ENCODE results near the gene SCARF2. TPM values are rescaled to one million over a fixed set of nuclear protein-coding genes. Genes with fewer than 3 reads are reported as not detected.

SCARF2 gene
- total and polyA plus RNA-seq, 2 of the 8 experiments (the other 6 are each of a cell fraction or from before 2014, with no cell fraction given) = 4.2 to 9.8 TPM

DNA sequence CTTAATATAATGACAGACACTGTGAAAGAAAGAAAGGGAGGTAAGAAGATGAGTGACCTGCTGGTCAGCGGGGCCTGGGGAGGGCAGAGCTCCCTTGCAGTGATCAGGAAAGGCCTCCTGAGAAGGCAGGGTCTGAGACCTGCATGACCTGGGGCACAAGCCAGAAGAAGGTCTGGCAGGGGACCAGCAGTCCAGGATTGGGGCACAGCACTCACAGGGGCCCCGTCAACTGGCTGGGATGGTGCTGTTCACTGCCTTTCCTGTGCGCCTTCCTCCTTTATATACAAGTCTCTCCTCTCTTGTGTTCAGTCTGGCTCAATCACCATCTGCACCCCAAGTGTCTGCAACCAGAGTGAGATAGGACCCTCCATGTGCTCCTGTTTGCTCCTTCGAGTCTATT is 22.2 kb upstream of the SCARF2 start (continued):
- TF ChIP-seq CEBPB (IDR thresholded peaks at IDR 0.05; ENCODE audit: low read depth, low read length) (no peak), POLR2AphosphoS5 (IDR thresholded peaks at IDR 0.05; ENCODE audit: low read depth, low read length) (no peak), TBP (IDR thresholded peaks at IDR 0.05; ENCODE audit: low read depth, low read length) (no peak), HDAC2 (IDR thresholded peaks at IDR 0.05; ENCODE audit: borderline replicate concordance in 1 of 2, low read depth in 2 of 2, low read length in 2 of 2) (no peak), RAD21 (IDR thresholded peaks at IDR 0.05 in 1 of 2, conservative IDR thresholded peaks at IDR 0.05 in 1 of 2; ENCODE audit: low read depth in 2 of 2, low read length in 2 of 2) (no peak), BACH1 (IDR thresholded peaks at IDR 0.05; ENCODE audit: low read length) (no peak), SRF (IDR thresholded peaks at IDR 0.05; ENCODE audit: low read depth, low read length) (no peak)
